Germinal center (tissue), 1 donor: ENCODE measurements around the gene PRKG1.
"Not testable (repeated sequence)": the region's sequence is repeated elsewhere in the genome, so short reads cannot be mapped to it uniquely, and the experiment has no call there.

ENCODE experiments used
- DNase-seq: peaks from one replicate; pipeline ENCODE4 v3.0.0; 2012; ENCODE audit warnings: mixed read lengths, low spot score

The PRKG1 gene

GRCh38 chr10:51270936-51271530 is 196.7 kb downstream of the PRKG1 start:
- DNase-seq: no peak

DNA sequence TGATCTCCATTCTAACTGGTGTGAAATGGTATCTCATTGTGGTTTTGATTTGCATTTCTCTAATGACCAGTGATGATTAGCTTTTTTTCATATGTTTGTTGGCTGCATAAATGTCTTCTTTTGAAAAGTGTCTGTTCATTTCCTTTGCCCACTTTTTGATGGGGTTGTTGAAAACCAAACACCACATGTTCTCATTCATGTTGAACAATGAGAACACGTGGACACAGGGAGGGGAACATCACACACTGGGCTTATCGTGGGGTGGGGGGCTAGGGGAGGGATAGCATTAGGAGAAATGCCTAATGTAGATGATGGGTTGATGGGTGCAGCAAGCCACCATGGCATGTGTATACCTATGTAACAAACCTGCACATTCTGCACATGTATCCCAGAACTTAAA is 197.8 kb downstream of the PRKG1 start:
- not testable (repeated sequence) for DNase-seq

- no peak for DNase-seq
Measured at GRCh38 chr10:51272555-51272954, 198.3 kb downstream of the PRKG1 start.

GRCh38 chr10:51273574-51273973 is 199.3 kb downstream of the PRKG1 start:
- DNase-seq: no peak

DNA sequence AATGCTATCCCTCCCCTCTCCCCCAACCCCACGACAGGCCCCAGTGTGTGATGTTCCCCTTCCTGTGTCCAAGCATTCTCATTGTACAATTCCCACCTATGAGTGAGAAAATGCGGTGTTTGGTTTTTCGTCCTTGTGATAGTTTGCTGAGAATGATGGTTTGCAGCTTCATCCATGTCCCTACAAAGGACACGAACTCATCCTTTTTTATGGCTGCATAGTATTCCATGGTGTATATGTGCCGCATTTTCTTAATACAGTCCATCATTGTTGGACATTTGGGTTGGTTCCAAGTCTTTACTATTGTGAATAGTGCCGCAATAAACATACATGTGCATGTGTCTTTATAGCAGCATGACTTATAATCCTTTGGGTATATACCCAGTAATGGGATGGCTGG is 201.8 kb downstream of the PRKG1 start:
- DNase-seq: not testable (repeated sequence)

GRCh38 chr10:51281387-51281786 is 207.1 kb downstream of the PRKG1 start:
- DNase-seq: not testable (repeated sequence)

- DNase-seq: no peak
Measured at GRCh38 chr10:51285601-51286000, 211.3 kb downstream of the PRKG1 start.

DNA sequence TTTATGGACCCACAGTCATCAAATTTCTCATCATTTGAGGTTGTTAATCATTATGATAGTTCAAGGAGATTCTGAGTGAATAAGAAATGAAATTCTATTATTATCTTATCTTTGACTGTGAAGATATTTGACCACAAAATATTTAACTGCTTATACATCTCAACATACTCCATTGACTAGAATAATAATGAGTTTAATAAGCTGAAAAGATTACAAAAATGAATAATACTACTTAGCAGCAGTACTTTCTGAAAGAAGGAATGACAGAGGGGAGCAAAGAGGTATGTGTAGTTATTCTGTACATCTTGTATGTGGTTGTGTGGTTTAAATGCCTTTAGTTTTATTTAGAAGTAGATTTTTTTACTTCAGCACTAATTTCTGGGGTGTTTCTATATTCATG is 214.2 kb downstream of the PRKG1 start:
- DNase-seq: no peak

GRCh38 chr10:51289519-51289918 is 215.2 kb downstream of the PRKG1 start:
- no peak for DNase-seq

DNA sequence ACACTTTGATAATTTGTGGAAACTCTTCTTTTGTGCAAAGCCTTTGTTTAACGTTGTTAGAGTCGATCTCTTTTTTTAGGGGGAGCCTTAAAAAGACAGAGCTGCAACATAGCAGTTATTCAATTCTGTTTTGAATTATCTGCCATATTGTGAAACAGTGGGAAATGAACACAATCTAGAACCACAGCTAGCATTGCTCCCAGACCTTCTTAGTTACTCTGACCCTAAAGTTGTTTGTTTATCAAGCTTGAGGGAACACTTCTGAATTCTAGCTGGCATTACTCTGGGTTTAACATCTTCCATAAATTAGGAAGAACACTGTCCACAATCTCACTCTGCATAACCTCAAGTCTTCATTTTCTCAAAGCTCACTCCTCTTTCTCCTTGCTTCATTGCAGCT is 217.7 kb downstream of the PRKG1 start:
- no peak for DNase-seq

GRCh38 chr10:51297438-51297837 is 223.2 kb downstream of the PRKG1 start:
- no peak for DNase-seq

GRCh38 chr10:51300617-51301304 is 226.5 kb downstream of the PRKG1 start:
- no peak for DNase-seq

DNA sequence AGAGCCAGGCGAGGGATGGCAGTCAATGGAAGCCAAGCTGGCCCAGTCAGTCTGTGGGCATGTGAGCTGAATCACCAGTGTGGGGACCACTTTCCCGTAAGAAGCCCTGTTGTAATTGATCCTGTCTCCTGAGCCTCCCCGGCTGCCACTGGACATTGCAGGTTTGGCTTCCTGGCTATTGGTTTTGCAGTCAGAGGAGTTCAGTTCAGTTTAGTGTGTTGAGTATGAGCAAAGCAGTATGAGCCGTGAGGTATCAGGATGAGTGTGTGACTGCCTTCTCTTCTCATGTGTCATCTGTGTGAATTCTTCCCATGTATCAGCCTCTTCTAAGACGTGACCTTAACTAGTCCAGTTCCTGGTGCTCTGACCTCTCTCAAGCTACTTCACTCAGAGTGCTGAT is 227.4 kb downstream of the PRKG1 start:
- no peak for DNase-seq

GRCh38 chr10:51302316-51302715 is 228.0 kb downstream of the PRKG1 start:
- DNase-seq: no peak

- DNase-seq: no peak
Measured at GRCh38 chr10:51308116-51308515, 233.8 kb downstream of the PRKG1 start.

DNA sequence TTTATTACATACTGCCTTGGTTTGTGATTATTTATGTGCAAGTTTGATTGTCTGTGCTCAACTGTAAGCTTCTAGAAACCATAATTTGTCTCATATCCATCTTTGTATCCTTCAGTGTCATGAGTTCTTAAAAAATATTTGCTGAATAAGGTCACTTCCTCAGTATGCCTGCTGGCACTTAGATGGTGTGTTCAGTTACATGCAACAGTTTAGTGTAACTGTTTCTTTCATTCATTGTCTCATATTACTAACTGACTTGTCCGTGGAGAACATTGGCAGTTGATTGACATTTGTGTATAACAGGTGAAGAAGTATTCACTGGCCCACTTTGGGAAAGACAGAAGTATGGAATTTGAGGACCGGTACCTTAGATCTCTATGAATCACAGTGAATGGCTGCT is 236.9 kb downstream of the PRKG1 start:
- no peak for DNase-seq

- DNase-seq: no peak
Measured at GRCh38 chr10:51312817-51313216, 238.5 kb downstream of the PRKG1 start.

DNA sequence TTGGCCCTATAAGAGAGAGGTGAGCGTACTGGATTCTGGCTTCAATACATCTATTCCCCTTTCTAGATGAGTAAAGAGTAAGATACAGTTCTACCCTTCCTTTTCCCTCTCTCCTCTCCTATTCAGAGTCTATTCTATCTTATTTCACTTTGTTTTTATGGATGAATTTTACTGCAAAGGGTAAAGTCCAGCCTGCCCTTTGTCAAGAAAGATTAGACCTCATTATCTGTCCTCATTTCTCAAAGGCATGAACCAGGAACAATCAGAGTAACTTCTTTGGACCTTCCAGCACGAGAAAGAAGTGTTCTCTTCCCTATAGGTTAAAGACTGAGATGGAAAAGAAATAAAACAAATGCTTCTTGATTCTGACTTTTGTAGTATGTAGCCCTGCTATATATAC is 239.0 kb downstream of the PRKG1 start:
- no peak for DNase-seq

DNA sequence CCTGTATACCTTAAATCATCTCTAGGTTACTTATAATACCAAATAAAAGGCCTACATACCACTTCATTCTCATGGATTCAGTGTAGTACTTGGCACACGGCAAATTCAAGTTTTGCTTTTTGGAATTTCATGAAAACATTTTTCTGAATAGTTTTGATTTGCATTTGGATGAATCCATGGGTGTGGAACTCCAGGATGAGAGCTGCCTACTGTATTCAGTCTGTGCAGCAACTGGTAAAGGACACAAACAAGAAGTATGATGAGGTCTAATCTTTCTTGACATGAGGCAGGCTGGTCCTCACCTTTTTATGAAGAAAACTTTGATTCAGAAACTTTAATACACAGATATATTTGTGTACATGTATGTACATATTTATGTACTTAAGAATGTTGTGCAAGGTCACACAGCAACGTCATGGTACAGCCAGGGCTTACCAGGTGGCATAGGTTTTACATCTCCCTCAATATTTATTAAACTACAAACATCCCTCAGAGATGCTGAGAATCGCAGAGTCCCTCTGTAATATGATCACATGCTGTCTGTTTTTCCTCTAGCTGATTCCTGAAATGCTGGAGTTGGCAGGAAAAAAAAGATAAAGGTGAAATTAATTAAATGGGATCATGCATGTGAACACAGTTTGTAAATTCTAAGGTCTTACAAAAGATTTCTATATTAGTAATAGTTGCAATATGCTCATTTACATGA is 239.6 kb downstream of the PRKG1 start:
- DNase-seq: no peak

- no peak for DNase-seq
Measured at GRCh38 chr10:51314481-51314880, 240.2 kb downstream of the PRKG1 start.

DNA sequence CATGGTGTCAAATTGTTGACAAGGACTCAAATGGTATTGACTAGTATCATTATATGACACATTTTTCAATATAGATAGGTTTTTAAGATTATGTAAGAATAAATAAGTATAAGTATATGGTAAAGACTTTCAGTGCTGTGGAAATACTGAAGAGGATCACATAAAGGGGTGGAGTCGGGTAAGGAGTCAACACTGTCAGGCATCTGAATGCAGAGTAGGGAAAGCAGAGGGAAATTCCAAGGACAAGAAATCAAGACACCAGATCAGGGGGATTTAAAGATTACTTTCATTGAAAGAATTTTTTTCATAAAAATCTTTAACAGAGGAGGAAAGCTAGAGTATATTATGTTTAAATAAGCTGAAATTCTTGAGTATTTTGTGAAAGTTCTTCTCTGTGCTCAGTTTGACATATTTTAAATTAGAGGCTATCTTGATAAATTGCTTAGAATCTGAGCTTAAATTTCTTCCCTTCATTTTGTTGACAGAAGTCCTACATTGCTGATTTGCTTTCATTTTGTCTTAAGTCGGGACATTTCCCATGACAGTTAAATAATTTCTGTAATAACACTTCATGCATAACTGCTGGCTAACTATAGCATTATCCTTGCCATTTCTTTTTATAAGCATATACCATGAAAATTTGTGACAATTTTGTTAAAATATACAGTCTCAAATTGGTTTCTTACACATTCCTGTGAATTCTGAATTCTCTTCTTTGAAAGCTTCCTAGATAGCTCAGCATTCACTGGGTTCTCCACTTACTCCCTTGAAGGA is 244.3 kb downstream of the PRKG1 start:
- DNase-seq: no peak

DNA sequence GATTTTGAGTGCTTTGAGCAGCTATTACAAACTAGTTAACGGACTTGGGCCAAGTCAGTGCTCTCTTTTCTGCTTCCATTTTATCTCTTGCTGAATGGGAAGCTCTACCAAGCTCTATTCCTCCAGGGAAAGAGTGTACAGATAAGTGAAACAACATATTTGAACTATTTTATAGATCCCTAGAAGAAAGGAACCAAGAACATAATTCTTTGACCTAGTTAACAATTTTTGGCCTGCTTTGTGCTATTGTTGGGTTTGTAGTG is 244.8 kb downstream of the PRKG1 start:
- no peak for DNase-seq

- DNase-seq: no peak
Measured at GRCh38 chr10:51321300-51321699, 247.0 kb downstream of the PRKG1 start.
